Neuron (in vitro differentiated cells): ENCODE data around the gene NAXE.
A peak's percentile ranks its signal among the peaks of the same experiment; 100 is the strongest.

Experiments used
- H2AFZ ChIP-seq: one replicate; pipeline ENCODE4 v1.6.1; 2013; ENCODE audit warnings: low read depth, mild to moderate bottlenecking, inconsistent platforms, low read length, moderate library complexity
- H3K27me3 ChIP-seq: one replicate; pipeline ENCODE4 v1.6.1; 2013; ENCODE audit warnings: low read length; ENCODE audit not compliant: insufficient read depth
- H3K36me3 ChIP-seq: one replicate; pipeline ENCODE4 v1.6.1; 2013; ENCODE audit warnings: low read length; ENCODE audit not compliant: insufficient read depth
- H3K4me1 ChIP-seq: one replicate; pipeline ENCODE4 v1.6.1; 2013; ENCODE audit warnings: low read length; ENCODE audit not compliant: insufficient read depth
- H3K4me3 ChIP-seq: 2 replicates; pipeline ENCODE4 v1.5.1; 2013; ENCODE audit warnings: mild to moderate bottlenecking, low read length, moderate library complexity
- H3K9me3 ChIP-seq: one replicate; pipeline ENCODE4 v1.6.1; 2013; ENCODE audit warnings: low read length

NAXE gene

DNA sequence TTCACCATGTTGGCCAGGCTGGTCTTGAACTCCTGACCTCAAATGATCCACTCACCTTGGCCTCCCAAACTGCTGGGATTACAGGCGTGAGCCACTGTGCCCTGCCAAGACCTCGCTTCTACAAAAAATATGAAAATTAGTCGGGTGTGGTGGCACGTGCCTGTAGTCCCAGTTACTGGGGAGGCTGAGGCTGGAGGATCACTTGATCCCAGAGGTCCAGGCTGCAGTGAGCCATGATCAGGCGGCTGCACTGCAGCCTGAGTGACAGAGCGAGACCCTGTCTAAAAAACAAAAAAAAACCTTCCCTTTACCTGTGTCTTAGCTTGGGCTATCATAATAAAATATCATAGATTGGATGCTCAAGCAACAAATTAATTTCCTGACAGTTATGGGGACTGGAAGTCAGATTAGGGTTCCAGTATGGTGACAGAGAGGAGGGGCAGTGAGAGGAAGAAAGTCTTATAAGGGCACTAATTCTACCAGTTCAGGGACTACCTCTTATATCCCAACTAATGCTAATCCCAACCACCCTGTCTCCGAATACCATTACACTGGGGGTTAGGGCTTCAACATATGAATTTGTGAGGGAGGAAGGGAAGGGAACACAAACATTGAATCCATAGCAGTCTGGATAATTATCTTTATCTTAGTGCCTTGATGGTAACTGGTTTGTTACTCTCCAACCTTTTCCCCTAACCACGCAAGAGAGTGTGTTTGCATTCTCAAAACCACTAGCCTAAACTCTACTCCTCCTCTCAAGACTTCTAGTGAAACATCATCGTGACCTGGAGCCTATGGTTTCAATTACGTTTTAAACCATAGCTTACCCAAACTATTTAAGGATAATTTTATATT is 1.0 kb upstream of the NAXE start:
- Histone ChIP-seq H3K27me3 (peaks cover 17% of the 10 kb centered on the region), H3K4me3 (peak overlapping the region; percentile 68), H2AFZ (peak overlapping the region; percentile 24), H3K9me3 (no peaks in the 10 kb centered on the region), H3K4me1 (peaks cover 39% of the 10 kb centered on the region), H3K36me3 (peaks cover 11% of the 10 kb centered on the region)

DNA sequence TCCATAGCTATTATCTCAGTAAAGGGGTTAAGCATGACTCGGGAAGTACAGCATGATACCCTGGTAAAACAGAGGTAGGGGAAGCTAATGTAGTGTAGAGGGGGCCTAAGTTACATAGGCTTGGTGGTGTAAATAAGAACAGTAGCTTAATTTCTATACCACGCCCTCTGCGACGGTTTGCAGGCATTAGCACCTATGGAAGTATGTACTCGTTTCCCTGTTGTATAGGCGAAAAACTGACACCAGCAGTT is 470 bp upstream of the NAXE start:
- Histone ChIP-seq H3K27me3 (peaks cover 12% of the 10 kb centered on the region), H3K36me3 (peaks cover 17% of the 10 kb centered on the region), H3K4me3 (peak overlapping the region; percentile 68), H2AFZ (peak overlapping the region; percentile 24), H3K4me1 (peaks cover 39% of the 10 kb centered on the region), H3K9me3 (no peaks in the 10 kb centered on the region)

DNA sequence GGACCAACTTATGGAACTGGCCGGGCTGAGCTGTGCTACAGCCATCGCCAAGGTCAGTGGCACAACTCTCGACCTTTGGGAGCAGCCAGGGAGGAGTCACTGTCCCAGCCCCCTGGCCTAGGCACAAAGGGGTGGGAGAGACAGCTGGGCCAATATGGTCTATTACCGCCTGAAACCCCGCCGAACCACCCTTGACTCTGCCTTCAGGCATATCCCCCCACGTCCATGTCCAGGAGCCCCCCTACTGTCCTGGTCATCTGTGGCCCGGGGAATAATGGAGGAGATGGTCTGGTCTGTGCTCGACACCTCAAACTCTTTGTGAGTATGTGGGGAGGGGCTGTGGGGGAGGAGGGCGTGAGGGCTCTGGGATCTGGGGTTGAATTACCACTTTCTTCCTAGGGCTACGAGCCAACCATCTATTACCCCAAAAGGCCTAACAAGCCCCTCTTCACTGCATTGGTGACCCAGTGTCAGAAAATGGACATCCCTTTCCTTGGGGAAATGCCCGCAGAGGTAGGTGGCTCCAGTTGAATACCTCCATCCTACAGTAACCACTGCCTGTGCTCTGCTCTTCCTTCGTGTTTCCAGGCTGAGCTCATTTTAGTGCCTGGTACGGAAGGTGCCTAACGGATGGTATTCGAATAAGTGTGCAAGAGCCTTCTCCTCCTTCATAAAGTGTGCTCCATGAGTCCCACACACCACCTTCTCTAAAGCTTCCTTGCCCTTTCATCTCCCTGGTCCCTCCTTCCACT is 758 bp downstream of the NAXE start:
- Histone ChIP-seq H3K9me3 (no peaks in the 10 kb centered on the region), H3K4me3 (peak overlapping the region; percentile 68), H2AFZ (peak overlapping the region; percentile 24), H3K27me3 (peaks cover under 1% of the 10 kb centered on the region), H3K36me3 (peaks cover 27% of the 10 kb centered on the region), H3K4me1 (peaks cover 39% of the 10 kb centered on the region)

DNA sequence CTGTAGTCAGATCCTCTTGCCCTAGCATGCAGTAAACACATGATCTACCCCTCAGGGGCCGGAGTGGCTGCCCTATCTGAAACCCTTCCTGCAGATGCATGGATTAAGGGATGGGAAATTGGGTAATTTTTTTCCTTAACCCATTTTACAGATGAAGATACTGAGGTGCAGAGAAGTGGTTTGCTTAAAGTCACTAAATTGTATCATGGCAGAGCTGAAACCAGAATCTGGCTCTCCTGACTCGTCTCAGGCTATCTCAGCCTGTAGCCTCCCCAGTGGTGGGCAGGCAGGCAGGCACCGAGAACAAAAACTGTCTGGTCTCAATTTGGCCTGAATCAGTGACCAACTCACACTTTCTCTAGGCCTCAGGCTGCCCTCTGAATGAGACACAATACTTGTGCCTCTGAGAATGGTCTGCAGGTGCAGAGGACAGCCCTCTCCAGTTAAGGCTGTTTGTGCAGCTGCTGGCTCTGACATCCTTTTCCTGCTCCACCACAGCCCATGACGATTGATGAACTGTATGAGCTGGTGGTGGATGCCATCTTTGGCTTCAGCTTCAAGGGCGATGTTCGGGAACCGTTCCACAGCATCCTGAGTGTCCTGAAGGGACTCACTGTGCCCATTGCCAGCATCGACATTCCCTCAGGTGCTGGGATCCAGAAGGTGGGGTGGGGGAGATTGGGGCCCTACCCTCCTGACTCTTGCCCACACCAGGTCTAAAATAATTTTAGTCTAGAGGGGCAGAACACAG is 1.5 kb downstream of the NAXE start:
- Histone ChIP-seq H2AFZ (no peak overlapping the region), H3K27me3 (no peaks in the 10 kb centered on the region), H3K36me3 (peaks cover 35% of the 10 kb centered on the region), H3K4me1 (peaks cover 39% of the 10 kb centered on the region), H3K9me3 (no peaks in the 10 kb centered on the region), H3K4me3 (no peak overlapping the region)

DNA sequence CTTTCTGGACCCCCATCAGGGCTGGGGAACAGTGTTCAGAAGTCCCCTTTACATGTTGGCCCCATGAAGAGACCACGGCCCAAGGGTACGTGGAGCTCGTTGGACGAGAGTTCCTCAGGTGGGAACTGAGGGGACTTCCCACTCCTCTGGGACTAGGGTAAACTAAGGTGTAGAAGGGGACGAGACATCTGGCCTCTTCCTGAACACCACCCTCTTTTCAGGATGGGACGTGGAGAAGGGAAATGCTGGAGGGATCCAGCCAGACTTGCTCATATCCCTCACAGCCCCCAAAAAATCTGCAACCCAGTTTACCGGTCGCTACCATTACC is 2.0 kb downstream of the NAXE start:
- Histone ChIP-seq H3K36me3 (peaks cover 38% of the 10 kb centered on the region), H3K4me1 (peaks cover 39% of the 10 kb centered on the region), H3K4me3 (no peak overlapping the region), H2AFZ (no peak overlapping the region), H3K27me3 (no peaks in the 10 kb centered on the region), H3K9me3 (no peaks in the 10 kb centered on the region)

DNA sequence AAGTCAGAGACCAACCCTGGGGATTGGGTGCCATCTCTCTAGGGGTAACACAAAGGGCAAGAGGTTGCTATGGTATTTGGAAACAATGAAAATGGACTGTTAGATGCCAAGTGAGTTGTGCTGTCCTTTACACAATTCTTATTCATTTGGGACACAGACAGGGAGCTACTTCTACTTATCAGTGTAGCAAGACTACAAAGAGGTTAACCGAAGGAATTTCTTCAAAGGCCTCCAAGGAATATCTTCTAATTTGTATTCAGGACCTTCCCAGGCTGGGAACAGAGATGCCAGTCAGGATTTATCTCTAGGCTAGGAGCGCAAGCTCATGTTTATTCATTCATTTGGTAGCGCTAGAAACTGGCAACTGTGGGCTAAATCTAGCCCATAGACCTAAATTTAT is 2.6 kb downstream of the NAXE start:
- Histone ChIP-seq H3K4me3 (no peak overlapping the region), H3K27me3 (no peaks in the 10 kb centered on the region), H3K4me1 (peaks cover 39% of the 10 kb centered on the region), H3K9me3 (no peaks in the 10 kb centered on the region), H2AFZ (no peak overlapping the region), H3K36me3 (peaks cover 38% of the 10 kb centered on the region)

DNA sequence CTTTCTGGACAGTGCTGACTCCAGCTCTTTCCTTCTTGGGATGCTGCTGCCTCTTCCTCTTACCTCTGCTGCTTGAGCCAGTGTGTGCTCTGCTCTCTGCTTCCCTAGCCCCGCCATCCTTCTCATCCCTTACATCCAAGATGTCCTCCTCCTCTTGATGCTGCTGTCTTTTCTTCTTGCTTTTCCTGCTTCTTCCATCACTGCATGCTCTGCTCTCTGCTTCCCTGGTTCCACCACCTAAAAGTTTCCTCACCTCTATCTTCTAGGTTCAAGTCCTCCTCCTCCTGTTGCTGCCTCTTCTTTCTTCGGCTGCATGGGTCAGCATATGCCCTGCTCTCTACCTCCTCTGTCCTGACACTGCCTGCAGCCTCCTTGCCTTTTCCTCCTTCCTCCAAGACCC is 3.4 kb downstream of the NAXE start:
- no peaks in the 10 kb centered on the region for H3K9me3 ChIP-seq
- no peak overlapping the region for H3K4me3 ChIP-seq
- H3K27me3 ChIP-seq, result no peaks in the 10 kb centered on the region
- no peak overlapping the region for H2AFZ ChIP-seq
- H3K4me1 ChIP-seq, result peaks cover 39% of the 10 kb centered on the region
- peaks cover 38% of the 10 kb centered on the region for H3K36me3 ChIP-seq

DNA sequence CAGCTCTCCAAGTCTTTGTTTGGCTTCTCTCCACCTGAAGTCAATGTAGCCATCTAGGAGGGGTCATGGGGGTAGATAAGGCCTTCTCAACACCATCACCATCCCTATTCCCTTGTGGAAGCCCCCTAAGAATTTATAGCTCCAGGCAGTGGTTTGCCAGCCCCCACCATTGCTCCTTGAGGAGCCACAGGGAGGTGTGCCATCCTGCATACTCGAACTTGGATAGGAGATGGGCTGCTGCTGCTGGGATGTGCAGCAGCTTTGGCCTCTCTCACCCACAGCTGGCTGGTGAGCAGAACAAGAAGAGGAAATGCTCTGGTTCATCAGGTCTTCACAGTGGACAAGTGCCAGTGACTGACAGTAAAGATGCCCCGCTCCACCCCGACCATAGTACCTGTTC is 4.8 kb downstream of the NAXE start:
- Histone ChIP-seq H3K27me3 (no peaks in the 10 kb centered on the region), H2AFZ (no peak overlapping the region), H3K9me3 (no peaks in the 10 kb centered on the region), H3K4me1 (peaks cover 38% of the 10 kb centered on the region), H3K36me3 (peaks cover 38% of the 10 kb centered on the region), H3K4me3 (no peak overlapping the region)

DNA sequence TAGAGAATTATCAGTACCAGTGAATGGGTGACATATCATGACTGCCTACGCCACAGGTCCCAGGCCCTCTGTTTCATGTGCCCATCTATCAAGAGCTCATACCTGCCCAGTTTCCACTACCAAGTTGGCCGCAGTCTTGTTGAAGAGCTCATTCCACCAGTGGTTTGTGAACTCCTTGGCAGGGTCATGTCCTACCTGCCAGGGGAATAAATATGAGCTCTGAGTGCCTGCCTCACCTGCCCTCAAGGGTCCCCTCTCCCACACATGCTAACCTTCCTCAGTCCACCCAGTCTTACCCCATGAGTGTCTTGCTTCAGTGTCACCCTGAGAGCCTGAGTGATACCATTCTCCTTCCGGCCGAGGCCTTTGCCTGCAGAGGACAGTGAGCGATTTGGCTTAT is 6.5 kb downstream of the NAXE start:
- Histone ChIP-seq H3K36me3 (peaks cover 38% of the 10 kb centered on the region), H3K27me3 (no peaks in the 10 kb centered on the region), H3K9me3 (no peaks in the 10 kb centered on the region), H3K4me3 (no peak overlapping the region), H2AFZ (no peak overlapping the region), H3K4me1 (peaks cover 32% of the 10 kb centered on the region)

DNA sequence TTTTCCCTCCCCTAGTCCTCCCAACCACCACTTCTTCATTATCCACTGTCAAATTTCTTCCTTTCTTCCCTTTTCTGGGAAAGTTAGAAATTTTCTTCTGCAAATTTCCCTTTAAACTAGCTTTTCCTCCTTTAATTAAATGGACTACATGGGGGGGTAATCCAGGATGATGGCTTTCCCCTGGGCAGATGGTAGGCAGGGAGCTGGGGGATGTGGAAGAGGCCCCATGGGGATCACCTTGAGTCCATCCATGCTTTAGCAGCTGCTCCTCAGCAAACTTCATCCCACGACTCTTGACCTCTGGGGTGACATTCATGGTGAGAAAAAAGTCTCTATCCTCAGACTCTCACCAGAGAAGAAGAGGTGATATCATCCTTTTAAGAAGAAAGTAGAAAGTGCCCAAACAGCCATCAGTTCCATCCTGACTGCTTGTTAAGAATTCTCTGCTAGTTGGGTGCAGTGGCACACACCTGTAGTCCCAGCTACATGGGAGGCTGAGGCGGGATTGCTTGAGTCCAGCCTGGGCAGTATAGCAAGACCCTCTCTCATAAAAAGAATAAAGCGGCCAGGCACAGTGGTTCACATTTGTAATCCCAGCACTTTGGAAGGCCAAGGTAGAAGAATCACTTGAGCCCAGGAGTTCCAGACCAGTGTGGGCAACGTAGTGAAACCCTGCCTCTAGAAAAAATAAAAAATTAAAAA is 7.3 kb downstream of the NAXE start:
- H3K27me3 ChIP-seq, result no peaks in the 10 kb centered on the region
- peaks cover 35% of the 10 kb centered on the region for H3K36me3 ChIP-seq
- no peak overlapping the region for H2AFZ ChIP-seq
- peaks cover 26% of the 10 kb centered on the region for H3K4me1 ChIP-seq
- no peaks in the 10 kb centered on the region for H3K9me3 ChIP-seq
- no peak overlapping the region for H3K4me3 ChIP-seq

DNA sequence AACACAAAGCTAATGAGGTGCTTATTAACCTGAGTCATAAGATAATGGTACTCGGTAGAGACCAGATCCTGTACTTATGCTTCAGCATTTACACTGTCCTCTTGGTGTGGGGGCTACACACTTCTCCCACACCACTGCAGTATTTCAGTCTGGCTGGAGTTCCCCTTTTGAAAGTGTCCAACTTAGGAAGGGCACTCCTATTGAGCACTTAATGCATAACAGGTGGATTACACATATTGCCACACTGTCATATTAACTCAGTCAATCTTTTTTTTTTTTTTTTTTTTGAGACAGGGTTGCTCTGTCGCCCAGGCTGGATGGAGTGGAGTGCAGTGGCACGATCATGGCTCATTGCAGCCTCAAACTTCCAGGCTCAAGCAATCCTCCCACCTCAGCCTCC is 8.2 kb downstream of the NAXE start:
- Histone ChIP-seq H3K9me3 (no peaks in the 10 kb centered on the region), H3K4me3 (no peak overlapping the region)

DNA sequence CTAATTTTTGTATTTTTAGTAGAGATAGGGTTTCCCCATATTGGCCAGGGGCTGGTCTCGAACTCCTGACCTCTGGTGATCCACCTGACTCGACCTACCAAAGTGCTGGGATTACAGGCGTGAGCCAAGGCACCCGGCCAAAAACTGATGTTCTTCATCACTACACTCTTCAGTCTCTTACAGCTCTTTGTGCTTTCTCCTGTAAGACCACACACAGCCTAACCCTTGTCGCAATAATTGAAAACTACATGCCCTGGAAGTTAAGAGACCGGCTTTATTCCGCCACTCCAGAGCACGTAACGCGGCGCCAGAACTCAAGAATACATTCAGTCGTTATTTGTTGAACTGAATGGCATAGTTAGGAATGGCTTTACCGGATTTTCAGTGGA is 9.2 kb downstream of the NAXE start:
- Histone ChIP-seq H3K27me3 (no peaks in the 10 kb centered on the region), H3K9me3 (no peaks in the 10 kb centered on the region), H3K4me1 (peaks cover 9% of the 10 kb centered on the region), H3K4me3 (peak overlapping the region; percentile 77), H3K36me3 (peaks cover 25% of the 10 kb centered on the region), H2AFZ (peak overlapping the region; percentile 79)

More for the DNA sequence above, 8.2 kb downstream of the NAXE start:
- Histone ChIP-seq H3K27me3 (no peaks in the 10 kb centered on the region), H2AFZ (no peak overlapping the region), H3K4me1 (peaks cover 16% of the 10 kb centered on the region), H3K36me3 (peaks cover 34% of the 10 kb centered on the region)
